IMR-90 (cell line): ENCODE results near the gene PCDHGB1. TPM values are rescaled to one million over a fixed set of nuclear protein-coding genes. Genes with fewer than 3 reads are reported as not detected.
A peak's percentile ranks its signal among the peaks of the same experiment; 100 is the strongest.
"Not testable (repeated sequence)": the region's sequence is repeated elsewhere in the genome, so short reads cannot be mapped to it uniquely, and the experiment has no call there.

Experiments used
- ATAC-seq: fragments of 200-7000 bp; cut with Tn5 transposase; 2 replicates; pipeline ENCODE4 v1.9.1; 2020; ENCODE audit warnings: low read depth, mild to moderate bottlenecking, moderate library complexity
- BruUV-seq: library from RNA; stranded (reverse); fragments of 400-500 nt; replicated peaks from 2 replicates; lab custom pipeline; 2021; lab: Mats Ljungman, UMichigan
- CTCF ChIA-PET: fragments of 300-600 bp; formaldehyde crosslinking; extraction: SDS; loops from one replicate; lab custom pipeline; 2021; ENCODE audit warnings: antibody characterized with exemption; lab: Yijun Ruan, JAX
- POLR2A ChIA-PET: fragments of 300-600 bp; sonication (Branson Sonifier 250); formaldehyde crosslinking; loops from one replicate; lab custom pipeline; 2022; ENCODE audit warnings: antibody characterized with exemption; ENCODE audit not compliant: unreplicated experiment; lab: Charles Lee
- DNase-seq: peaks from one replicate; pipeline ENCODE4 v3.0.0; 2013
- H2AFZ ChIP-seq: replicated peaks from 2 replicates; pipeline ENCODE3; 2013; ENCODE audit warnings: low read length, mild to moderate bottlenecking; ENCODE audit not compliant: poor library complexity
- H2AK5ac ChIP-seq: 2 replicates; pipeline ENCODE4 v1.6.1; 2013; ENCODE audit warnings: low read depth, low read length, inconsistent platforms
- H2AK9ac ChIP-seq: replicated peaks from 2 replicates; pipeline ENCODE3; 2013; ENCODE audit warnings: mild to moderate bottlenecking, low read depth, low read length, moderate library complexity; ENCODE audit not compliant: poor library complexity
- H2BK120ac ChIP-seq: 2 replicates; pipeline ENCODE4 v1.6.1; 2013; ENCODE audit warnings: low read depth, low read length, inconsistent platforms
- H2BK15ac ChIP-seq: 3 replicates; pipeline ENCODE4 v1.6.1; 2013; ENCODE audit warnings: low read depth, low read length, inconsistent platforms
- H2BK20ac ChIP-seq: 2 replicates; pipeline ENCODE4 v1.6.1; 2013; ENCODE audit warnings: low read depth, mild to moderate bottlenecking, inconsistent platforms, low read length, moderate library complexity
- H2BK5ac ChIP-seq: 2 replicates; pipeline ENCODE4 v1.6.1; 2013; ENCODE audit warnings: mild to moderate bottlenecking, low read depth, low read length, inconsistent platforms; ENCODE audit not compliant: poor library complexity, severe bottlenecking
- H3K14ac ChIP-seq: replicated peaks from 2 replicates; pipeline ENCODE4 v1.6.1; 2013; ENCODE audit warnings: low read depth, low read length, inconsistent platforms
- H3K18ac ChIP-seq: 2 replicates; pipeline ENCODE4 v1.6.1; 2013; ENCODE audit warnings: low read depth, low read length, control low read depth
- H3K23ac ChIP-seq: 2 replicates; pipeline ENCODE4 v1.6.1; 2013; ENCODE audit warnings: low read depth, low read length, inconsistent platforms
- H3K27ac ChIP-seq: 2 replicates; pipeline ENCODE4 v1.5.1; 2013; ENCODE audit warnings: mild to moderate bottlenecking, control low read depth, low read length; ENCODE audit not compliant: insufficient read depth
- H3K27me3 ChIP-seq: 2 replicates; pipeline ENCODE4 v1.6.1; 2013; ENCODE audit warnings: low read length; ENCODE audit not compliant: control insufficient read depth, insufficient read depth
- H3K36me3 ChIP-seq: 2 replicates; pipeline ENCODE4 v1.6.1; 2013; ENCODE audit warnings: low read length, mixed read lengths; ENCODE audit not compliant: control insufficient read depth, insufficient read depth
- H3K4ac ChIP-seq: 2 replicates; pipeline ENCODE4 v1.6.1; 2013; ENCODE audit warnings: low read depth, low read length, inconsistent platforms
- H3K4me1 ChIP-seq: 2 replicates; pipeline ENCODE4 v1.6.1; 2013; ENCODE audit warnings: low read length, mixed read lengths; ENCODE audit not compliant: control insufficient read depth, insufficient read depth
- H3K4me2 ChIP-seq: 2 replicates; pipeline ENCODE4 v1.6.1; 2013; ENCODE audit warnings: low read depth, mild to moderate bottlenecking, control low read depth, low read length, moderate library complexity
- H3K4me3 ChIP-seq: 2 replicates; pipeline ENCODE4 v1.5.1; 2013; ENCODE audit warnings: low read depth, mild to moderate bottlenecking, control low read depth, low read length, moderate library complexity; ENCODE audit not compliant: insufficient read depth
- H3K56ac ChIP-seq: 2 replicates; pipeline ENCODE4 v1.6.1; 2013; ENCODE audit warnings: low read length, inconsistent platforms; ENCODE audit not compliant: insufficient read depth; ENCODE audit errors: extremely low read depth
- H3K79me1 ChIP-seq, 2 experiments: 2 replicates each; pipeline ENCODE4 v1.6.1; 2013; ENCODE audit warnings: low read length in 2 of 2, inconsistent platforms in 1 of 2, low read depth in 1 of 2
- H3K9ac ChIP-seq: 2 replicates; pipeline ENCODE4 v1.6.1; 2013; ENCODE audit warnings: low read depth, low read length, control low read depth
- H3K9me1 ChIP-seq: 2 replicates; pipeline ENCODE4 v1.6.1; 2013; ENCODE audit warnings: low read length, inconsistent platforms; ENCODE audit not compliant: insufficient read depth
- H3K9me3 ChIP-seq: 2 replicates; pipeline ENCODE4 v1.6.1; 2013; ENCODE audit warnings: low read length; ENCODE audit not compliant: control insufficient read depth, insufficient read depth
- H4K20me1 ChIP-seq: 2 replicates; pipeline ENCODE4 v1.6.1; 2013; ENCODE audit warnings: low read length, inconsistent platforms; ENCODE audit not compliant: insufficient read depth
- H4K5ac ChIP-seq: 2 replicates; pipeline ENCODE4 v1.6.1; 2013; ENCODE audit warnings: mild to moderate bottlenecking, low read depth, low read length, control low read depth
- H4K8ac ChIP-seq, 2 experiments: 2 replicates each; pipeline ENCODE4 v1.6.1; 2013; ENCODE audit warnings: low read depth in 2 of 2, low read length in 2 of 2, control low read depth in 1 of 2, inconsistent platforms in 1 of 2
- H4K91ac ChIP-seq: 2 replicates; pipeline ENCODE4 v1.6.1; 2013; ENCODE audit warnings: low read depth, low read length, inconsistent platforms; ENCODE audit not compliant: insufficient read depth
- MAFK ChIP-seq: IDR thresholded peaks from 2 replicates; pipeline ENCODE4 v1.6.1; 2012; ENCODE audit warnings: low read depth, low read length, improper control_type of control experiment
- WGBS, 2 experiments: methylation state at CpG; one replicate each; pipeline versions ENCODE4 v1.1.5 to v1.1.7; 2013; ENCODE audit warnings: missing lambda C conversion rate in 2 of 2; ENCODE audit not compliant: insufficient read length in 1 of 2; ENCODE audit errors: extremely low coverage in 2 of 2; 5-methylcytosine and 5-hydroxymethylcytosine counted together
- dilution Hi-C: fragments of 300-500 bp; cut with HindIII; formaldehyde crosslinking; loops from one replicate; pipeline ENCODE4 v1.14.3; 2018; ENCODE audit warnings: low sequenced_read_pairs; ENCODE audit not compliant: unreplicated experiment
- in situ Hi-C: fragments of 300-500 bp; cut with MboI; formaldehyde crosslinking; loops from 3 replicates; pipeline ENCODE4 v1.14.3; 2019; ENCODE audit warnings: low sequenced_read_pairs, inconsistent platforms, mixed read lengths
- intact Hi-C: fragments of 100-400 bp; cut with micrococcal nuclease; formaldehyde crosslinking; loops from 2 replicates; pipeline ENCODE4 v1.10.0; 2022
- polyA plus RNA-seq, 3 experiments: library from polyadenylated mRNA; depleted of rRNA; stranded (reverse); fragments of >200 nt; gene quantifications; 2 replicates each; pipeline ENCODE4 v1.2.3, GENCODE V29; 2012; ENCODE audit warnings: low replicate concordance in 1 of 3
- total RNA-seq: library from RNA; depleted of rRNA; stranded (reverse); fragments of >200 nt; gene quantifications from 2 replicates; pipeline ENCODE4 v1.2.3, GENCODE V29; 2012

The PCDHGB1 gene
- total and polyA plus RNA-seq, 2 of the 4 experiments (the other 2 are of a cell fraction) = 1.9 to 3.6 TPM

- H3K18ac ChIP-seq, H2BK120ac ChIP-seq, H2AFZ ChIP-seq, dilution Hi-C loops, H3K56ac ChIP-seq, H3K4me3 ChIP-seq, H3K4ac ChIP-seq, H4K91ac ChIP-seq, H3K9me1 ChIP-seq, H2BK5ac ChIP-seq, H2AK5ac ChIP-seq, CTCF ChIA-PET, H3K23ac ChIP-seq, H3K27ac ChIP-seq, H2AK9ac ChIP-seq, intact Hi-C loops, H2BK20ac ChIP-seq, H3K4me2 ChIP-seq, H3K27me3 ChIP-seq, H3K14ac ChIP-seq, ATAC-seq, DNase-seq, H2BK15ac ChIP-seq, BruUV-seq, POLR2A ChIA-PET, in situ Hi-C loops, H4K20me1 ChIP-seq, H3K4me1 ChIP-seq, H3K9ac ChIP-seq, H4K8ac ChIP-seq, H4K5ac ChIP-seq: not testable (repeated sequence)
- peaks cover 50% of the 10 kb centered on the region for H3K9me3 ChIP-seq
- peaks cover 15 to 17% of the 10 kb centered on the region in 2 experiments for H3K79me1 ChIP-seq
- TF ChIP-seq MAFK = peak; percentile 22; the same call in 1 of the 2 replicates
- no CpG with 5 or more reads among the region's 4 CpGs for WGBS, 2 experiments
- peaks cover 12% of the 10 kb centered on the region for H3K36me3 ChIP-seq
These were observed 32.9 kb upstream of the PCDHGB1 start for GRCh38 chr5:141316963-141317362.
